ENCODE results near the gene CNTNAP5.

Gene CNTNAP5

DNA sequence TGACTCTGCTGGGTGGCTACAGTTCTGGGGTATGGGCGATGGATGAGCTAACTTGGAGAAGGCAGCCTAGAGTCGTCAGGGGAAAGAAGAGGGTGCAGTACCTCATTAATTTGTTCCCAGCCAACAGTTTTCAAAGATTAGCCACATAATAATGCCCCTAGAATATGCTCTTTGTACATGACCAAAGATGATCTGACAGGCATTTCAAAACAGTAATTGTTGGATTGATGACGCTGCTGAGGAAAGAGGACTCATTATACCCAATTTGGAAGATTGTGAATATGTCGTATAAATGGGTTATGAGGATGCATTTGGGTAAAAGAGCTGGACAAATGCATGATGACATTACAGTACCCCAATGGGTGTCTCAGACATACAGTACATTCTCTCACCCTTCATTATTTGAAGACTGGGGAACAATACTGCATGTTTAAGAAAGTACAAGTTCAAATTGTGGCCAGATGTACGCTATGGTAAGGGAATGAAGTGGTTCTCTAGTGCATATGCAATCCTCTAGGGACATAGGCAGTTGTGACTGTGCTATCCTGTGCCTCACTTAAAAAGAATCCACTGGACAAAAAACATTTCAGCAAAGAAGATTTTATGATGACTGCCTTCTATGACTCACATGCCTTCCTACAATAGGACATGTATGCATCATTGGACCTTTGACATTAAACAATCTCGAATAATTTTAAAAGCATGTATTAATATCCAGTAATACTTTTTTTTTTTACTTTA lies 233.2 kb downstream of the CNTNAP5 start:
- TF ChIP-seq, protein P1, sequence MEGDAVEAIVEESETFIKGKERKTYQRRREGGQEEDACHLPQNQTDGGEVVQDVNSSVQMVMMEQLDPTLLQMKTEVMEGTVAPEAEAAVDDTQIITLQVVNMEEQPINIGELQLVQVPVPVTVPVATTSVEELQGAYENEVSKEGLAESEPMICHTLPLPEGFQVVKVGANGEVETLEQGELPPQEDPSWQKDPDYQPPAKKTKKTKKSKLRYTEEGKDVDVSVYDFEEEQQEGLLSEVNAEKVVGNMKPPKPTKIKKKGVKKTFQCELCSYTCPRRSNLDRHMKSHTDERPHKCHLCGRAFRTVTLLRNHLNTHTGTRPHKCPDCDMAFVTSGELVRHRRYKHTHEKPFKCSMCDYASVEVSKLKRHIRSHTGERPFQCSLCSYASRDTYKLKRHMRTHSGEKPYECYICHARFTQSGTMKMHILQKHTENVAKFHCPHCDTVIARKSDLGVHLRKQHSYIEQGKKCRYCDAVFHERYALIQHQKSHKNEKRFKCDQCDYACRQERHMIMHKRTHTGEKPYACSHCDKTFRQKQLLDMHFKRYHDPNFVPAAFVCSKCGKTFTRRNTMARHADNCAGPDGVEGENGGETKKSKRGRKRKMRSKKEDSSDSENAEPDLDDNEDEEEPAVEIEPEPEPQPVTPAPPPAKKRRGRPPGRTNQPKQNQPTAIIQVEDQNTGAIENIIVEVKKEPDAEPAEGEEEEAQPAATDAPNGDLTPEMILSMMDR (conservative IDR thresholded peaks at IDR 0.05; ENCODE audit: control insufficient read depth, insufficient read depth, low read depth, low read length) = no peak
- no peak overlapping the region for H3K4me3 ChIP-seq (ENCODE audit: control insufficient read depth, low read depth, low read length)
- DNase-seq (ENCODE audit: low read depth) = peak; percentile 87

DNA sequence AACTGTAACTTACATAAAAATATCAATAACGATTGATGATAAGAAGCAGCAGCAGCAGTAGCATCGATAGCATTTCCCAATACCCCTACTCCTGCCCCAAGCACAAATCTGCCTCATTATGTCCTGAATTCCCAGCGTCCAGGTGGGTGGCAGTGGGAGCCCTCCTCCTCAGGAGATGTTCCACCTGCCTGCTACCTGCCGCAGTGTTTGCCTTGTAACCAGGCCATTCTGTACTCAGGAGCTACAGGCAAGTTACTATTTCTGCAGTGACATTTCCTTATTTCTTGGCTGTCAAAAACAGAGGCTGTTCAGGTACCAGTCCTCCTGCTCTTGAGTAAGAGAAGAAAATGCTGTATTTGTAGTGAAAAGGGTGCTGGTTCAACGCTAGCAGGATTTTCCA lies 236.4 kb downstream of the CNTNAP5 start:
- no peak overlapping the region for H3K4me3 ChIP-seq (ENCODE audit: control insufficient read depth, low read depth, low read length)
- no peak for DNase-seq (ENCODE audit: low read depth)
- TF ChIP-seq, protein P1 (conservative IDR thresholded peaks at IDR 0.05; ENCODE audit: control insufficient read depth, insufficient read depth, low read depth, low read length) = no peak

DNA sequence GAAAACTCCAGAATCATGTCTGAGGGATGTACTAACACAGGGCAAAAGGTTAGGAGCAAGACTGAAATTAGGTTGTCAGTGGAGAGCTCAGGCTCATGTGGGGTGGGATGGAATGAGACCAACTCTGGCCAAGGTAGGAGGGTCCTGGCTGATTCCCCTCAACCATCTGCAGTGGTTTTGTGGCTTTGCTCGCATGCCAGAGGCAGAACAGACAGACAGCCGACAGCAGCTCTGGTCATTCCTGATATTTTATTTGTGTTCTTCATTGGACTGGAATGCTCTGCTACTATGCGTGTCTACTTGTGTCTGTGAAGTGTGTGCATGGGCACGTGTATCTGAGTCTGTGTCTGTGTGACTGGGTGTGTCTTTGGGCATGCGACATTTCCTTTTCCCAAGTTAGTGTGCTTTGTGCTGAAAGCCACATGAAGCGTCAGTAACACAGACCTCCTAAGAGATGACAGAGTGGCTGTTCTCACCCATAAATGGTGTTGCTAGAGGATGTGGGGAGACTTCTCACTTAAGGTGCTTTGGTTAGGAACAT lies 239.5 kb downstream of the CNTNAP5 start:
- no peak overlapping the region for H3K4me3 ChIP-seq (ENCODE audit: control insufficient read depth, low read depth, low read length)
- peak; percentile 63 for DNase-seq (ENCODE audit: low read depth)
- TF ChIP-seq, protein P1 (conservative IDR thresholded peaks at IDR 0.05; ENCODE audit: control insufficient read depth, insufficient read depth, low read depth, low read length) = no peak

DNA sequence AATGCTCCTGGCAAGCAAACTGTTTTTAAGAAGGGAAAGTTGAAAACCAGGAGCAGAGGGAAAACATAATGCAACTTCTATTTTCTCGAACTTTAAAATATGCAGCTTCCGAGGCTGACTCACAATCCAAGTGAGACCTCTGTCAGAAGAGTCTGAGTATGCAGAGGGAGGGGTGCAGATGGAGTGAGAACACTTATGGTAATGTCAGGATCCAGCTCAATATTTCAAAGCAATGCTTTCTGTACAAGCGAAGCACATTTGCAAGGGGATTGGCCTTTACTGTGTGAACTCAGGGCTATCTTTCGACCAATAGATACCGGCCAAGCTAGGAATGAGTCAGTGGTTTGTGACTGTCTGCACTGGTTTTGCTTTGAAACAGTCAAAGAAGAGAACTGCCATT lies 242.7 kb downstream of the CNTNAP5 start:
- peak; percentile 84 for DNase-seq (ENCODE audit: low read depth)
- TF ChIP-seq, protein P1 (conservative IDR thresholded peaks at IDR 0.05; ENCODE audit: control insufficient read depth, insufficient read depth, low read depth, low read length) = no peak
- no peak overlapping the region for H3K4me3 ChIP-seq (ENCODE audit: control insufficient read depth, low read depth, low read length)

DNA sequence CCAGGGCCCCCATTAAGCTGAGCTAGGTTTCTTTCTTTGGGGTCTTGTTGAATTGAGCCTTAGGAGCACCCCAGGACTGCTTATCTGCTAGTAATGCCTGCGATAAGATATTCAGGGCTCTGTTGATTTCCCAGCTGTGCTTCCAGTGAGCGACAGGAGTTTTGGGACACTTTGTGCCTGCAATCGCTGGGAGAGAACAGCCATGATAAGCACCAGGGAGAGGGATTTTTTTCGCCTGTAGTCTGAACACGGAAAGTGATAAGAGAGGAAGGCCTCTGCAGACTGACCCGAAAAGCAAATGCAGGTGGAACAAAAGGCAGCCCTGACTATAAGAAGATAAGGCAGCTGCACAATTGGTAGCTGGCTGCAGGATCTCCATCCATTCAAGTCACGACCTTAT lies 244.3 kb downstream of the CNTNAP5 start:
- TF ChIP-seq, protein P1 (conservative IDR thresholded peaks at IDR 0.05; ENCODE audit: control insufficient read depth, insufficient read depth, low read depth, low read length) = no peak

DNA sequence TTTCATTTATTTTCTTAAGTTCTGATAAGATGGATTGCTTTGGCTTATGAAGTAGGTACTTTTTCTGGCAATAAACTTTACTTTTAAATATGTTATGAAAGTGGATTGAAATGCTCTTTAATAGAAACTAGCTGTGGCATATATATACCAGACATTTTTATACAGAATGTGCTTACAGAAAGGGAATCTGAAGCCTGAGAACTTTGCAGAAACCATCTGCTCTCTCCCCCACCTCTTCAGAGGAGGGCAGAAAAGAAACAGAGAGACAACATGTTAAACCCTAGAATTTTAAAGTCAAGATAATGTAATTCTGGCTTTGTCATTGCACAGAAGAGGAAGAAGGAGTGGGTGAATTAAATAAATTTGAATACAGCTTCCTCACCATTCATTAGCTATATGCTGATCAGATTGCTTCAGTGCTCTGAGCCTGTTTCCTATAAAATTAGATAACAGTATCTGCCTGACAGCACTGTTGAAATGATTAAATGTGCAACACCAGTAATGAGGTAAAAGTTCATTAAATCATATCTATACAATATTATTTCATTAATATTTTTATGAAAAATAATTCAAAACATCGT lies 247.3 kb downstream of the CNTNAP5 start:
- TF ChIP-seq, protein P1 (conservative IDR thresholded peaks at IDR 0.05; ENCODE audit: control insufficient read depth, insufficient read depth, low read depth, low read length) = no peak
- no peak for DNase-seq (ENCODE audit: low read depth)
- H3K4me3 ChIP-seq (ENCODE audit: control insufficient read depth, low read depth, low read length) = no peak overlapping the region

More for the DNA sequence above, 244.3 kb downstream of the CNTNAP5 start:
- no peak overlapping the region for H3K4me3 ChIP-seq (ENCODE audit: control insufficient read depth, low read depth, low read length)
- DNase-seq (ENCODE audit: low read depth) = no peak
